Left ventricle myocardium inferior (tissue), 1 donor: ENCODE data around the gene TRIM61. TPM values are rescaled to one million over a fixed set of nuclear protein-coding genes. Genes with fewer than 3 reads are reported as not detected.
"Not testable (repeated sequence)": the region's sequence is repeated elsewhere in the genome, so short reads cannot be mapped to it uniquely, and the experiment has no call there.

Experiments
- DNase-seq: peaks from one replicate; pipeline ENCODE4 v3.0.0-alpha.2; 2020
- H3K27ac ChIP-seq: fragments of 200-600 bp; replicated peaks from 2 replicates; pipeline ENCODE4 v1.8.0; 2021
- H3K27me3 ChIP-seq: fragments of 200-600 bp; 2 replicates; pipeline ENCODE4 v1.8.0; 2021; ENCODE audit warnings: low read depth
- H3K36me3 ChIP-seq: fragments of 200-600 bp; 2 replicates; pipeline ENCODE4 v1.8.0; 2021
- H3K4me1 ChIP-seq: fragments of 200-600 bp; 2 replicates; pipeline ENCODE4 v1.8.0; 2021
- H3K4me3 ChIP-seq: fragments of 200-600 bp; 2 replicates; pipeline ENCODE4 v1.8.0; 2021; ENCODE audit warnings: mild to moderate bottlenecking, moderate library complexity
- H3K9me3 ChIP-seq: fragments of 200-600 bp; replicated peaks from 2 replicates; pipeline ENCODE4 v1.8.0; 2021
- intact Hi-C: fragments of 100-400 bp; cut with micrococcal nuclease; formaldehyde crosslinking; loops from one replicate; pipeline ENCODE4 v1.11.0; 2022
- long read RNA-seq: library from polyadenylated mRNA; unstranded; transcript quantifications from one replicate; pipeline ENCODE4 v2.0.0, GENCODE V29; 2021
- total RNA-seq: library from RNA; stranded (reverse); fragmentation: NEBNext Ultra II Directional; extraction: Animal tissue kit (Norgen Biotek cat#: 25700); gene quantifications from one replicate; pipeline ENCODE4 v1.2.1, GENCODE V29; 2021
- TF ChIP-seq, protein P1 (sequence below): fragments of 200-600 bp; IDR thresholded peaks from 2 replicates; pipeline ENCODE4 v1.8.0; 2021; ENCODE audit warnings: antibody characterized with exemption, mild to moderate bottlenecking, borderline replicate concordance
- donor health status: DM: no; HTN: yes; CAD: no; lungs with severe emphysema.

TRIM61 gene
- total RNA-seq: 2.3 TPM
- long read RNA-seq, partial matches to known transcripts: 3 of 5 reads
- long read RNA-seq, other reads (novel, unspliced or antisense): 2 of 5 reads

DNA sequence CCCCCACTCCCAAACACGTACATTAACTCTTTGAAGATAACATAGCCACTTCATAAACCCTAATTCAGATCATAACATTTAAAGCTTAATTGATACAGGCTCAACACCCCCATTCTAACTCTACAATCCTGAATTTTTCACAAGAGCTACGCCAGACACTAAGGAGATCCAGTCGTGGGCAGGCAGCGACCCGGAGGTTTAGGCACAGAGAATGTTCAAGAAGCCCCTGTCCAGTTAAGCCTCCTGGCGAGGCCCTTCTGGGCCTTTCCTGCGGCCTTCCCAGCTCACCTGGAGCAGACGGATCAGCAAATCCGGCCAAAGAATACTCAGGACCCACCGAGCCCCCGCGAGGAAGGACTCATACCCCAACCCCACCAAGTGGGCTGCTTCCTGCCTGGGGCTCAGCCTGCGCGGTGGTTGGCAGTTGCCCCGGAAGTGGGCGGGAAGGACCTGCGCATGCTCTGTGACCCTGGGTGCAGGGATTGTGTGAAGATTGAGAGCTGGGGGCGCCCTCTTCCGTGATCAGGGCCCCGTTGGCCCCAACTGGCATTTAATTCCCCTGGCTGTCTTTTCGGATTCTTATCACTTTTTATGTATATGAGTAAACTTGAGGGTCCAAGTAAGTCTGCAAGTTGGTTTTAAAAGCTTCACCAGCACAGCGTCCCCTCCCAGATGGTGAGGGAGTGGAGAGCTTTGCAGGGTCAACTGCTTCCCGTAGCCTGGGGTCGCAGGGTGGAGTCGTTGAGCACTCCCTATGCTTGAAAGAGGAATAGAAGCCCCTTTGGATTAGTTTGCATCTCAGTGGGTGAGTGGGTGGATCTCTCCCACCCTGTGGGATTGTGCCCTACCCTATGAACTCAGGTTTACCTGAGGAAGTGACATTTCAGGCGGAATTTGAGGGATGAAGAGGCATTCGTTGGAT is at the start of gene TRIM61:
Gene TRIM61 (minus strand): TSS at position 415 of the 922 bp plus-strand sequence. CDS start 7,655 bp downstream, outside the sequence.
- Histone ChIP-seq H3K36me3 (peaks cover 15% of the 10 kb centered on the region), H3K27ac (peak within 1 kb of the TSS; percentile 67), H3K27me3 (no peaks in the 10 kb centered on the region), H3K4me3 (peak within 1 kb of the TSS; percentile 73), H3K4me1 (peaks cover 12% of the 10 kb centered on the region), H3K9me3 (no peaks in the 10 kb centered on the region)
- DNase-seq: peak; percentile 74
- intact Hi-C loops: no loop called here
- TF ChIP-seq, protein P1, sequence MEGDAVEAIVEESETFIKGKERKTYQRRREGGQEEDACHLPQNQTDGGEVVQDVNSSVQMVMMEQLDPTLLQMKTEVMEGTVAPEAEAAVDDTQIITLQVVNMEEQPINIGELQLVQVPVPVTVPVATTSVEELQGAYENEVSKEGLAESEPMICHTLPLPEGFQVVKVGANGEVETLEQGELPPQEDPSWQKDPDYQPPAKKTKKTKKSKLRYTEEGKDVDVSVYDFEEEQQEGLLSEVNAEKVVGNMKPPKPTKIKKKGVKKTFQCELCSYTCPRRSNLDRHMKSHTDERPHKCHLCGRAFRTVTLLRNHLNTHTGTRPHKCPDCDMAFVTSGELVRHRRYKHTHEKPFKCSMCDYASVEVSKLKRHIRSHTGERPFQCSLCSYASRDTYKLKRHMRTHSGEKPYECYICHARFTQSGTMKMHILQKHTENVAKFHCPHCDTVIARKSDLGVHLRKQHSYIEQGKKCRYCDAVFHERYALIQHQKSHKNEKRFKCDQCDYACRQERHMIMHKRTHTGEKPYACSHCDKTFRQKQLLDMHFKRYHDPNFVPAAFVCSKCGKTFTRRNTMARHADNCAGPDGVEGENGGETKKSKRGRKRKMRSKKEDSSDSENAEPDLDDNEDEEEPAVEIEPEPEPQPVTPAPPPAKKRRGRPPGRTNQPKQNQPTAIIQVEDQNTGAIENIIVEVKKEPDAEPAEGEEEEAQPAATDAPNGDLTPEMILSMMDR: no peak

DNA sequence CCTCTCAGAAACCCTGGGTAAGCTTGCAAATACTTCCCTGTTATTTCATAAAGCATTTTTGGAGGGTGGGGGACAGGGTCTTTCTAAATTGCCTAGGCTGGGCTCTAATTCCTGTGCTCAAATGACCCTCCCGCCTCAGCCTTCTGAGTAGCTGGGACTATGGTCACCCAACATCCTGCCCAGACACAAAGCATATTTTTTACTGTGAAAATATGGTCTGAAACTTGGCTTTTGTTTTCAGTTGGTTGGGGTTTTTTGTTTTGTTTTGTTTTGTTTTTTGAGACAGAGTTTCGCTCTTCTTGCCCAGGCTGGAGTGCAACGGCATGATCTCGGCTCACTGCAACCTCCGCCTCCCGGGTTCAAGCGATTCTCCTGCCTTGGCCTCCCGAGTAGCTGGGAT is 48.3 kb upstream of the TRIM61 start:
- H3K9me3 ChIP-seq, H3K27me3 ChIP-seq, H3K36me3 ChIP-seq, intact Hi-C loops, H3K4me3 ChIP-seq, H3K27ac ChIP-seq, H3K4me1 ChIP-seq, DNase-seq: not testable (repeated sequence)

DNA sequence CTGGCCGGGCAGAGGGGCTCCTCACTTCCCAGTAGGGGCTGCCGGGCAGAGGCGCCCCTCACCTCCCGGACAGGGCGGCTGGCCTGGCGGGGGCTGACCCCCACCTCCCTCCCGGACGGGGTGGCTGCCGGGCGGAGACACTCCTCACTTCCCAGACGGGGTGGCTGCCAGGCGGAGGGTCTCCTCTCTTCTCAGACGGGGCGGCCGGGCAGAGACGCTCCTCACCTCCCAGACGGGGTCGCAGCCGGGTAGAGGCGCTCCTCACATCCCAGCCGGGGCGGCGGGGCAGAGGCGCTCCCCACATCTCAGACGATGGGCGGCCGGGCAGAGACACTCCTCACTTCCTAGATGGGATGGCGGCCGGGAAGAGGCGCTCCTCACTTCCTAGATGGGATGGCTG is 42.5 kb upstream of the TRIM61 start:
- H3K27me3 ChIP-seq, intact Hi-C loops, H3K4me1 ChIP-seq, H3K4me3 ChIP-seq, H3K27ac ChIP-seq, H3K36me3 ChIP-seq, DNase-seq, H3K9me3 ChIP-seq: not testable (repeated sequence)

DNA sequence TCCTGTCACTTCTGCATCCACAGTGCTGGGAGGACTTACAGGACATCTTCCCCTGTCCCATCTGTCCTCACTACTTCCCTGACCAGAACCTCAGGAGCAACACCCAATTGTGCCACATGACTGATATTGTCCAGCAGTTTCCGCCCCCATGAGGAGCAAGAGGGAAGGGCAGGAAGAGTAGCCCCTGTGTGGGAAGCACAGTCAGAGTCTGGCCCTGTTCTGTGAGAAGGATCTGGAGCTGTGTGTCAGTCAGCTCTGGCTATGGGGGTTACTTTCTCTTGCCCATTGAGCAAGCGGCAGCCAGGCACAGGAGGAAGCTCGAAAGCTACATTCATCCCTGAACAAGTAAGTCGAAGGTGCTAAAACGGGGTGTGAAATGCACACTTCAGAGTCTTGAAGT is 39.5 kb upstream of the TRIM61 start:
- Histone ChIP-seq H3K27ac (no peak overlapping the region), H3K4me1 (no peaks in the 10 kb centered on the region), H3K9me3 (no peaks in the 10 kb centered on the region), H3K27me3 (no peaks in the 10 kb centered on the region), H3K4me3 (no peak overlapping the region), H3K36me3 (no peaks in the 10 kb centered on the region)
- no peak for DNase-seq
- TF ChIP-seq, protein P1: no peak
- intact Hi-C loops: no loop called here

DNA sequence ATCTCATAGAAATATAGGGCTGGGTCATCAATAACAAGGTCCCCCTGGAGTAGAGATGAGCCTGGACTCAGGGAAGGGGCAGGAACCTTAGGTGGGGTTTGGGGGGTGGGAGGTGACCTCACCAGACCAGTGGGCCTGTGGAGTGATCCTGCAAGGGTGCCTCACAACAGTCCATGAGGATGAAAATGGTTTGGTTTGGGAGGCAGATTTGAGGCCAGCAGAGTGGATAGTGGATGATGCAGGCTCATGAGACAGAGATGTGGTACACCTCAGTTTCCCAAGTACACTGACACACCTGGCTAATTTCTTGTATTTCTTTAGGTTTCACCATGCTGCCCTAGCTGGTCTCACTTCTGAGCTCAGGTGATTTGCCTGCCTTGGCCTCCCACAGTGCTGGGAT is 36.2 kb upstream of the TRIM61 start:
- H3K4me3 ChIP-seq: no peak overlapping the region
- intact Hi-C loops: no loop called here

DNA sequence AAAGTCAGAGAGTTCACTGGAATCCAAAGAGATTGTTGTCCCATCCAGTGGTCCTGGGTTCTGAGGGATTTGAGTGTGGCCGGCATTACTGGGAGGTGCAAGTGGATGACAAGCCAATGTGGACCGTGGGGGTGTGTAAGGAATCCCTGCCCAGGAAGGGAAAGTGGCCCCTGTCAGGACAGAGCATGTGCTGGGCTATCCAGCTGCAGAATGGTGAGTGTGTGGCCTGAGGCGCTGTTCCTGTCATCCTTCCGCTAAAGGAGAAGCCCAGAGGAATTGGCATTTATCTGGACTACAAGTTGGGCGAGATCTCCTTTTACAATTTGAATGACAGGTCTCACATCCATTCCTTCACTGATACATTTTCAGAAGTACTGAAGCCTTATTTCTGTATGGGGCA is 33.9 kb upstream of the TRIM61 start:
- DNase-seq: no peak
- intact Hi-C loops: no loop called here
- Histone ChIP-seq H3K27ac (no peak overlapping the region), H3K27me3 (peaks cover 15% of the 10 kb centered on the region), H3K36me3 (no peaks in the 10 kb centered on the region), H3K9me3 (no peaks in the 10 kb centered on the region), H3K4me1 (no peaks in the 10 kb centered on the region), H3K4me3 (no peak overlapping the region)
- TF ChIP-seq, protein P1: no peak

More for the DNA sequence above, 36.2 kb upstream of the TRIM61 start:
- Histone ChIP-seq H3K4me1 (no peaks in the 10 kb centered on the region), H3K36me3 (no peaks in the 10 kb centered on the region), H3K9me3 (no peaks in the 10 kb centered on the region), H3K27ac (no peak overlapping the region), H3K27me3 (peaks cover 15% of the 10 kb centered on the region)
- TF ChIP-seq, protein P1: no peak
- DNase-seq: no peak
